ENCODE measurements around the gene SLC39A11. TPM values are rescaled to one million over a fixed set of nuclear protein-coding genes. Genes with fewer than 3 reads are reported as not detected.
"Not testable (repeated sequence)": the region's sequence is repeated elsewhere in the genome, so short reads cannot be mapped to it uniquely, and the experiment has no call there.

SLC39A11 gene
- total RNA-seq, 2 donors from 2014 or later: 18.1 to 20.1 TPM

DNA sequence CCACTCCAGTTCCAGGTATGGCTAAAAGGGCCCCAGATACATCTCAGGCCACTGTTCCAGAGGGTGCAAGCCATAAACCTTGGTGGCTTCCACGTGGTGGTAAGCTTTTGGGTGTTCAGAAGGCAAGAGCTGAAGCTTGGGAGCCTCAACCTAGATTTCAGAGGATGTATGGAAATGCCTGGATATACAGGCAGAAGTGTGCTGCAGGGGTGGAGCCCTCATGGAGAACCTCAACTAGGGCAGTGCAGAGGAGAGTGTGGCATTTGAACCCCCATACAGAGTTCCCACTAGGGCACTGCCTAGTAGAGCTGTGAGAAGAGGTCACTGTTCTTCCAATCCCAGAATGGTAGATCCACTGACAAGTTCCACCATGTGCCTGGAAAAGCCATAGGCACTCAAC is 267.3 kb downstream of the SLC39A11 start:
- Mint-ChIP-seq H3K9me3 (peaks cover 37% of the 10 kb centered on the region), H3K4me3 (no peak overlapping the region), H3K27ac (no peak overlapping the region), H3K36me3 (ENCODE audit: low read depth) (peaks cover 15% of the 10 kb centered on the region), H3K27me3 (ENCODE audit: insufficient read depth) (no peaks in the 10 kb centered on the region), H3K4me1 (peaks cover 3% of the 10 kb centered on the region)
- Histone ChIP-seq H3K27ac (ENCODE audit: low read depth, low read length) (no peak overlapping the region), H3K27me3 (ENCODE audit: control insufficient read depth, insufficient read depth, low read length, poor library complexity, severe bottlenecking) (no peaks in the 10 kb centered on the region), H3K9ac (ENCODE audit: extremely low read depth, low read length, poor library complexity, severe bottlenecking) (no peak overlapping the region), H3K4me3 (ENCODE audit: low read length) (no peak overlapping the region), H3K9me3 (ENCODE audit: control insufficient read depth, low read length) (peaks cover 29% of the 10 kb centered on the region), H3K4me1 (ENCODE audit: control insufficient read depth, insufficient read depth, low read length) (no peaks in the 10 kb centered on the region), H3K36me3 (ENCODE audit: control insufficient read depth, insufficient read depth, low read length) (no peaks in the 10 kb centered on the region)
- no peak for TF ChIP-seq CTCF (conservative IDR thresholded peaks at IDR 0.05)
- WGBS, 2 experiments (ENCODE audit: insufficient coverage in 1 of 2, insufficient read length in 1 of 2): 60 to 67% methylated on average over 1 of the region's 1 CpG
- DNase-seq: no peak

GRCh38 chr17:72824267-72824666 is 268.2 kb downstream of the SLC39A11 start:
- H3K4me3 Mint-ChIP-seq; H3K4me1 ChIP-seq (ENCODE audit: control insufficient read depth, insufficient read depth, low read length); H3K27me3 Mint-ChIP-seq (ENCODE audit: insufficient read depth); H3K27ac Mint-ChIP-seq; H3K36me3 ChIP-seq (ENCODE audit: control insufficient read depth, insufficient read depth, low read length); H3K27ac ChIP-seq (ENCODE audit: low read depth, low read length); DNase-seq; H3K4me3 ChIP-seq (ENCODE audit: low read length); H3K27me3 ChIP-seq (ENCODE audit: control insufficient read depth, insufficient read depth, low read length, poor library complexity, severe bottlenecking); H3K9ac ChIP-seq (ENCODE audit: extremely low read depth, low read length, poor library complexity, severe bottlenecking); H3K4me1 Mint-ChIP-seq: not testable (repeated sequence)
- Mint-ChIP-seq H3K36me3 (ENCODE audit: low read depth) (peaks cover 15% of the 10 kb centered on the region), H3K9me3 (peaks cover 37% of the 10 kb centered on the region)
- WGBS, 2 experiments (ENCODE audit: insufficient coverage in 1 of 2, insufficient read length in 1 of 2): 93 to 100% methylated on average over 2 to 4 of the region's 4 CpGs
- H3K9me3 ChIP-seq (ENCODE audit: control insufficient read depth, low read length): peaks cover 29% of the 10 kb centered on the region

DNA sequence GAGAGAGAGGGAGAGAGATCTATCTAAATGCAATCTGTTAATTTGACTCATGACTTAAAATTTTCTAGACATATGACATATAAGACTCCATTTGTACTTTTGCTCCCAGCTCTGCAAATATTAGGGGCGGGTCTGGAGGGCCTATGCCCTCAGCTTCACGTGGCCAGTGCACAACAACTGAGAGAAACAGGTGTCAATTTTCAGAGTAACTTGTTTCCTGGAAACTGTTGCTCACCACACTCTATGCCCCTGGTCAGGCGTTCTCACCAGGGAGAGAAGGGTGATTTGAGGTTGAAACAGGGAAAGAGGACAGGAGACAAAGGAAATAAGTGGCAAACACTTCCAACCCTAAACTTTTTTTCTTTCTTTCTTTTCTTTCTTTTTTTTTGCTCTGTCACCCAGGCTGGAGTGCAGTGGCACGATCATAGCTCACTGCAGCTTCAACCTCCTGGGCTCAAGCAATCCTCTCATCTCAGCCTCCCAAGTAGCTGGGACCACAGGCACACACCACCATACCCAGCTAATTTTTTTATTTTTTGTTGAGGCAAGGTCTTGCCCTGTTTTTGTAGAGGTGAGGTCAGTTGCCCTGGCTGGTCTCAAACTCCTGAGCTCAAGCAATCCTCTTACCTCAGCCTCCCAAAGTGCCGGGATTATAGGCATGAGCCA is 270.0 kb downstream of the SLC39A11 start:
- no peak overlapping the region for H3K27ac Mint-ChIP-seq
- peaks cover 15% of the 10 kb centered on the region for H3K36me3 Mint-ChIP-seq (ENCODE audit: low read depth)
- Histone ChIP-seq H3K4me1 (ENCODE audit: control insufficient read depth, insufficient read depth, low read length) (no peaks in the 10 kb centered on the region), H3K36me3 (ENCODE audit: control insufficient read depth, insufficient read depth, low read length) (no peaks in the 10 kb centered on the region), H3K4me3 (ENCODE audit: low read length) (no peak overlapping the region), H3K27ac (ENCODE audit: low read depth, low read length) (no peak overlapping the region), H3K27me3 (ENCODE audit: control insufficient read depth, insufficient read depth, low read length, poor library complexity, severe bottlenecking) (no peaks in the 10 kb centered on the region), H3K9ac (ENCODE audit: extremely low read depth, low read length, poor library complexity, severe bottlenecking) (no peak overlapping the region), H3K9me3 (ENCODE audit: control insufficient read depth, low read length) (peaks cover 29% of the 10 kb centered on the region)
- H3K4me3 Mint-ChIP-seq: no peak overlapping the region
- DNase-seq: no peak
- 93 to 98% methylated on average over 2 to 4 of the region's 5 CpGs for WGBS, 2 experiments (ENCODE audit: insufficient coverage in 1 of 2, insufficient read length in 1 of 2)
- no peaks in the 10 kb centered on the region for H3K4me1 Mint-ChIP-seq
- H3K9me3 Mint-ChIP-seq: peaks cover 37% of the 10 kb centered on the region
- TF ChIP-seq CTCF (conservative IDR thresholded peaks at IDR 0.05): no peak
- no peaks in the 10 kb centered on the region for H3K27me3 Mint-ChIP-seq (ENCODE audit: insufficient read depth)

GRCh38 chr17:72816406-72816805 is 276.1 kb downstream of the SLC39A11 start:
- H3K27ac Mint-ChIP-seq: peak overlapping the region; percentile 17
- peak; percentile 82 for DNase-seq
- Histone ChIP-seq H3K4me3 (ENCODE audit: low read length) (no peak overlapping the region), H3K9ac (ENCODE audit: extremely low read depth, low read length, poor library complexity, severe bottlenecking) (no peak overlapping the region), H3K36me3 (ENCODE audit: control insufficient read depth, insufficient read depth, low read length) (no peaks in the 10 kb centered on the region), H3K27me3 (ENCODE audit: control insufficient read depth, insufficient read depth, low read length, poor library complexity, severe bottlenecking) (no peaks in the 10 kb centered on the region), H3K27ac (ENCODE audit: low read depth, low read length) (no peak overlapping the region), H3K9me3 (ENCODE audit: control insufficient read depth, low read length) (peaks cover 1% of the 10 kb centered on the region), H3K4me1 (ENCODE audit: control insufficient read depth, insufficient read depth, low read length) (peaks cover 3% of the 10 kb centered on the region)
- H3K36me3 Mint-ChIP-seq (ENCODE audit: low read depth): no peaks in the 10 kb centered on the region
- H3K4me3 Mint-ChIP-seq: no peak overlapping the region
- peaks cover 8% of the 10 kb centered on the region for H3K9me3 Mint-ChIP-seq
- WGBS, 2 experiments (ENCODE audit: insufficient coverage in 1 of 2, insufficient read length in 1 of 2): 66 to 70% methylated on average over 5 to 7 of the region's 7 CpGs
- peaks cover 12% of the 10 kb centered on the region for H3K4me1 Mint-ChIP-seq
- no peaks in the 10 kb centered on the region for H3K27me3 Mint-ChIP-seq (ENCODE audit: insufficient read depth)
- TF ChIP-seq CTCF (conservative IDR thresholded peaks at IDR 0.05): no peak
